ENCODE data around the gene DTX3. TPM values are rescaled to one million over a fixed set of nuclear protein-coding genes. Genes with fewer than 3 reads are reported as not detected.

The DTX3 gene
- total RNA-seq, 1 experiment from 2014 or later: 11.9 TPM

DNA sequence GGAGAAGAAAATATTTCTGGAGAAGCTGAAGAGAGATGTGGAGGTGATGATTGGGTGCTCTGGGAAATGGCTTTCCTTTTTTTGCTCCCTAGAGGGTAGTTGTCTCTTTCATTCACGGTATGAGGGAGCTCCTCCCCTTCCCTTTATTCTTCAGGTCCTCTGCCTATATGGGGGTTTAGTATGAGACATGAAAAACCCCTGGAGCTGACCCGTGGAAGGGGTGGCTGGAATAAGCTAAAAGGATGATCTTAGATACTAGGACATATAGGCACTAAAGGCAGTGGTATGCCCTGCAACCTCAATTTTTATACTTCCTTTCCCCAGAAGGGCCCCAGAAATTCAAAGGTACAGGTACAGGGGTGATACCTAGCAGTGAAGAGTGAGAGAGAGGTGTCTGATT, 4.2 kb upstream of the DTX3 start:
- POLR2A ChIA-PET (ENCODE audit: unreplicated experiment): no interaction called here

DNA sequence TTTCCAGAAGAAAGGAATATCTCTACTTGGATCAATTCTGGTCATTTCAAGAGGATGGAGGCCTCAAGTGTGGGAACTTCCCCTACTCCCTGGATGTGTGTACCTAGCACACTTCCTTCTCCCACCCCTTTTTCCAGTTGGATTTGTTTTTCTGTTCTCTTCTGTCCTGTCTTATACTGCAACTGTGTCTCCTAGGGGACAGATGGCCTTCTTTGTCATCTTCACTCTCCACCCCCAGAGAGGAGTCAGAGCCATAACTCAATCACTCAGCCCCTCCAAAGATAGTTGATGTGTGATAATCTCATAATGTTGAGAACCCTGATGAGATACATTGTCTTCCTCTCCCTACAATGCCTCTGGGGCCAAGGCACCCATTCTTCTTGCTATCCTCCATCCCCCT, 2.1 kb upstream of the DTX3 start:
- Histone ChIP-seq H2AFZ (ENCODE audit: low read length) (no peak overlapping the region), H3K9ac (ENCODE audit: low read length) (no peak overlapping the region), H3K4me2 (ENCODE audit: low read length) (no peak overlapping the region), H3K4me3 (ENCODE audit: low read length) (no peak overlapping the region), H3K9me3 (ENCODE audit: low read length) (no peaks in the 10 kb centered on the region), H3F3A (ENCODE audit: low read length, unreplicated experiment) (no peaks in the 10 kb centered on the region), H3K36me3 (ENCODE audit: low read depth, low read length) (peaks cover 23% of the 10 kb centered on the region), H4K20me1 (ENCODE audit: low read length) (no peaks in the 10 kb centered on the region), H3K27ac (ENCODE audit: low read length) (no peak overlapping the region), H3K27me3 (ENCODE audit: low read length) (no peaks in the 10 kb centered on the region), H3K79me2 (ENCODE audit: low read length) (no peaks in the 10 kb centered on the region), H3K4me1 (ENCODE audit: insufficient read depth, low read length) (peaks cover 16% of the 10 kb centered on the region), H3K9me2 (replicated peaks; ENCODE audit: low read length) (no peaks in the 10 kb centered on the region)
- DNase-seq (no peak), ATAC-seq (no peak)
- TF ChIP-seq, protein P1, sequence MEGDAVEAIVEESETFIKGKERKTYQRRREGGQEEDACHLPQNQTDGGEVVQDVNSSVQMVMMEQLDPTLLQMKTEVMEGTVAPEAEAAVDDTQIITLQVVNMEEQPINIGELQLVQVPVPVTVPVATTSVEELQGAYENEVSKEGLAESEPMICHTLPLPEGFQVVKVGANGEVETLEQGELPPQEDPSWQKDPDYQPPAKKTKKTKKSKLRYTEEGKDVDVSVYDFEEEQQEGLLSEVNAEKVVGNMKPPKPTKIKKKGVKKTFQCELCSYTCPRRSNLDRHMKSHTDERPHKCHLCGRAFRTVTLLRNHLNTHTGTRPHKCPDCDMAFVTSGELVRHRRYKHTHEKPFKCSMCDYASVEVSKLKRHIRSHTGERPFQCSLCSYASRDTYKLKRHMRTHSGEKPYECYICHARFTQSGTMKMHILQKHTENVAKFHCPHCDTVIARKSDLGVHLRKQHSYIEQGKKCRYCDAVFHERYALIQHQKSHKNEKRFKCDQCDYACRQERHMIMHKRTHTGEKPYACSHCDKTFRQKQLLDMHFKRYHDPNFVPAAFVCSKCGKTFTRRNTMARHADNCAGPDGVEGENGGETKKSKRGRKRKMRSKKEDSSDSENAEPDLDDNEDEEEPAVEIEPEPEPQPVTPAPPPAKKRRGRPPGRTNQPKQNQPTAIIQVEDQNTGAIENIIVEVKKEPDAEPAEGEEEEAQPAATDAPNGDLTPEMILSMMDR (conservative IDR thresholded peaks at IDR 0.05; ENCODE audit: low read depth, low read length): no peak
- TF ChIP-seq EZH2 (IDR thresholded peaks at IDR 0.05; ENCODE audit: low read length, unreplicated experiment) (no peak), EZH2phosphoT487 (IDR thresholded peaks at IDR 0.05; ENCODE audit: borderline replicate concordance, low read length) (no peak)
- intact Hi-C loops (cut with micrococcal nuclease): no loop called here
- BruUV-seq (replicated peaks): no TSS peak
- ChIA-PET POLR2A (ENCODE audit: unreplicated experiment) (no interaction called here), CTCF (no interaction called here)

More for the DNA sequence above, 4.2 kb upstream of the DTX3 start:
- no peak overlapping the region for H3K27ac ChIP-seq (ENCODE audit: low read length)
- TF ChIP-seq, protein P1 (conservative IDR thresholded peaks at IDR 0.05; ENCODE audit: low read depth, low read length): no peak
- TF ChIP-seq EZH2 (IDR thresholded peaks at IDR 0.05; ENCODE audit: low read length, unreplicated experiment) (no peak), EZH2phosphoT487 (IDR thresholded peaks at IDR 0.05; ENCODE audit: borderline replicate concordance, low read length) (no peak)
- no peaks in the 10 kb centered on the region for H4K20me1 ChIP-seq (ENCODE audit: low read length)
- intact Hi-C loops (cut with micrococcal nuclease): no loop called here
- no peaks in the 10 kb centered on the region for H3K9me2 ChIP-seq (replicated peaks; ENCODE audit: low read length)
- no peaks in the 10 kb centered on the region for H3K9me3 ChIP-seq (ENCODE audit: low read length)
- H3K36me3 ChIP-seq (ENCODE audit: low read depth, low read length): peaks cover 36% of the 10 kb centered on the region
- no peak overlapping the region for H3K4me3 ChIP-seq (ENCODE audit: low read length)
- H3F3A ChIP-seq (ENCODE audit: low read length, unreplicated experiment): no peaks in the 10 kb centered on the region
- BruUV-seq (replicated peaks): no TSS peak
- ATAC-seq (no peak), DNase-seq (no peak)
- H3K4me2 ChIP-seq (ENCODE audit: low read length): no peak overlapping the region
- H3K27me3 ChIP-seq (ENCODE audit: low read length): no peaks in the 10 kb centered on the region
- no peak overlapping the region for H2AFZ ChIP-seq (ENCODE audit: low read length)
- H3K9ac ChIP-seq (ENCODE audit: low read length): no peak overlapping the region
- peaks cover 16% of the 10 kb centered on the region for H3K4me1 ChIP-seq (ENCODE audit: insufficient read depth, low read length)
- no peaks in the 10 kb centered on the region for H3K79me2 ChIP-seq (ENCODE audit: low read length)
- CTCF ChIA-PET: no interaction called here

DNA sequence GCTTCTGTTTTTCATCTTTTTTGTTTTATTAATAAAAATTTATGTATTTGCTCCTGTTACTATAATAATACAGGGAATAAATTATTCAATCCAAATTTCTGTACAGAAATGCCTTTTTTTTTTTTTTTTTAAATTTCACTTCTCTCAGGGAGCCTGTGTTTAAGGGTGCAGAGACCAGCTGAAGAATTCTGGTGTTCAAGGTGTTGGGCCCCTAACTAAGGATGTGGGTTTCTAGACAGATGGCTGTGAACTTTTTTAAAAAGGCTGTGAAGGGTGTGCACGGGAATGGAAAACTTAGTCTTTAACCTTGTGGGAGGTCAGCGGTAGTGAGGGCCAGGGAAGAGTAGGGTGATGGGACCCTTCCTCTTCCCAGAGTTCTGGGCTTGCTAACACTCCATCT, 1.3 kb upstream of the DTX3 start:
- 0 out of 2 replicates have a peak overlapping the region, but pooled peaks have one; percentile 81 for H3K4me2 ChIP-seq (ENCODE audit: low read length)
- no peaks in the 10 kb centered on the region for H3K27me3 ChIP-seq (ENCODE audit: low read length)
- ChIA-PET CTCF (interaction anchor here (0.6 kb wide), 1 partner anchor 11 kb away, joined by 5 read pairs; no protein-coding TSS in a partner anchor), POLR2A (ENCODE audit: unreplicated experiment) (interaction anchor here (0.6 kb wide), 1 partner anchor 21 kb away, joined by 3 read pairs; no protein-coding TSS in a partner anchor)
- peaks cover 16% of the 10 kb centered on the region for H3K4me1 ChIP-seq (ENCODE audit: insufficient read depth, low read length)
- H3K36me3 ChIP-seq (ENCODE audit: low read depth, low read length): peaks cover 19% of the 10 kb centered on the region
- no peak overlapping the region for H3K4me3 ChIP-seq (ENCODE audit: low read length)
- ATAC-seq: no peak
- no peaks in the 10 kb centered on the region for H4K20me1 ChIP-seq (ENCODE audit: low read length)
- H3K27ac ChIP-seq (ENCODE audit: low read length): no peak overlapping the region
- DNase-seq: no peak
- no peaks in the 10 kb centered on the region for H3K9me2 ChIP-seq (replicated peaks; ENCODE audit: low read length)
- intact Hi-C loops (cut with micrococcal nuclease): no loop called here
- no peaks in the 10 kb centered on the region for H3F3A ChIP-seq (ENCODE audit: low read length, unreplicated experiment)
- H3K79me2 ChIP-seq (ENCODE audit: low read length): no peaks in the 10 kb centered on the region
- H3K9me3 ChIP-seq (ENCODE audit: low read length): no peaks in the 10 kb centered on the region
- no peak overlapping the region for H3K9ac ChIP-seq (ENCODE audit: low read length)
- no peak for TF ChIP-seq EZH2phosphoT487 (IDR thresholded peaks at IDR 0.05; ENCODE audit: borderline replicate concordance, low read length)
- TF ChIP-seq, protein P1 (conservative IDR thresholded peaks at IDR 0.05; ENCODE audit: low read depth, low read length): no peak
- no peak for TF ChIP-seq EZH2 (IDR thresholded peaks at IDR 0.05; ENCODE audit: low read length, unreplicated experiment)
- BruUV-seq (replicated peaks): no TSS peak
- H2AFZ ChIP-seq (ENCODE audit: low read length): no peak overlapping the region
